ENCODE measurements around the gene CFAP92. TPM values are rescaled to one million over a fixed set of nuclear protein-coding genes. Genes with fewer than 3 reads are reported as not detected.

Gene CFAP92
- total RNA-seq, 1 experiment from 2014 or later, result 0.16 TPM

GRCh38 chr3:129022114-129023007 is 28.5 kb upstream of the CFAP92 start:
- CTCF ChIA-PET, result interaction anchor here (1.3 to 2.3 kb wide), 2 partner anchors 31 to 52 kb away, joined by 4 to 11 read pairs; no protein-coding TSS in a partner anchor
- intact Hi-C loops (cut with micrococcal nuclease), result loop anchor here (10.0 kb wide), 1 partner anchor 222 kb away; the partner anchor contains the start of gene COPG1

DNA sequence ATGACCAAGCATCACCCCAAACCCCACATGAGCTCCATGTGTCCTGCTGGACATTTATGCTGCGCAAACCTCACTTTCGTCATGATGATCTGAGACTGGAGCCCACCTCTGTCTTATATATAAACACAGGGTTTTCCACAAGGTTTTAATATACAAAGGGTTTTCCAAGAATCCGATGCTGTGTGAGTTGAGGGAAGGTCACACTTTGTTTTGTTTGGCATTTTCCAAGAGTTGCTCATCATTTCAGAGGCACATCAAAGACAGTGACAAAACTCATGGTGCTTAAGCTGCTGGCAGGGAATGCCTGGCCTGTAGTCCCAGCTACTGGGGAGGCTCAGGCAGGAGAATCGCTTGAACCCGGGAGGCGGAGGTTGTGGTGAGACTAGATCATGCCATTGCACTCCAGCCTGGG is 27.3 kb upstream of the CFAP92 start:
- BruUV-seq (replicated peaks), result no TSS peak
- DNase-seq (ENCODE audit: unreplicated experiment), result no peak
- CTCF ChIA-PET, result interaction anchor here (1.9 to 2.3 kb wide), 2 partner anchors 32 to 51 kb away, joined by 11 to 13 read pairs; no protein-coding TSS in a partner anchor
- Mint-ChIP-seq H3K9me3 (ENCODE audit: unreplicated experiment) (no peaks in the 10 kb centered on the region), H3K27me3 (ENCODE audit: insufficient read depth, unreplicated experiment) (peaks cover 16% of the 10 kb centered on the region), H3K27ac (ENCODE audit: low read depth, unreplicated experiment) (no peak overlapping the region), H3K36me3 (ENCODE audit: insufficient read depth, unreplicated experiment) (no peaks in the 10 kb centered on the region), H3K4me3 (ENCODE audit: unreplicated experiment) (no peak overlapping the region), H3K4me1 (ENCODE audit: insufficient read depth, unreplicated experiment) (no peaks in the 10 kb centered on the region)
- POLR2A ChIA-PET, result no interaction called here
- TF ChIP-seq CTCF (IDR thresholded peaks at IDR 0.05; ENCODE audit: unreplicated experiment), result no peak
- intact Hi-C loops (cut with micrococcal nuclease), result loop anchor here (10.0 kb wide), 1 partner anchor 224 kb away; the partner anchor contains the start of gene COPG1

More at GRCh38 chr3:129022114-129023007, 28.5 kb upstream of the CFAP92 start:
- DNase-seq (ENCODE audit: unreplicated experiment), result no peak
- BruUV-seq (replicated peaks), result no TSS peak
- POLR2A ChIA-PET, result interaction anchor here (0.7 to 0.9 kb wide), 2 partner anchors 8 to 277 kb away, joined by 3 read pairs; no protein-coding TSS in a partner anchor
- H3K4me3 Mint-ChIP-seq (ENCODE audit: unreplicated experiment), result no peak overlapping the region
- H3K27ac Mint-ChIP-seq (ENCODE audit: low read depth, unreplicated experiment), result no peak overlapping the region
- H3K9me3 Mint-ChIP-seq (ENCODE audit: unreplicated experiment), result no peaks in the 10 kb centered on the region
- peaks cover 16% of the 10 kb centered on the region for H3K27me3 Mint-ChIP-seq (ENCODE audit: insufficient read depth, unreplicated experiment)
- no peaks in the 10 kb centered on the region for H3K36me3 Mint-ChIP-seq (ENCODE audit: insufficient read depth, unreplicated experiment)
- no peaks in the 10 kb centered on the region for H3K4me1 Mint-ChIP-seq (ENCODE audit: insufficient read depth, unreplicated experiment)
- no peak for TF ChIP-seq CTCF (IDR thresholded peaks at IDR 0.05; ENCODE audit: unreplicated experiment)

GRCh38 chr3:129020691-129021090 is 26.8 kb upstream of the CFAP92 start:
- Mint-ChIP-seq H3K9me3 (ENCODE audit: unreplicated experiment) (no peaks in the 10 kb centered on the region), H3K4me3 (ENCODE audit: unreplicated experiment) (no peak overlapping the region), H3K27ac (ENCODE audit: low read depth, unreplicated experiment) (no peak overlapping the region), H3K4me1 (ENCODE audit: insufficient read depth, unreplicated experiment) (no peaks in the 10 kb centered on the region), H3K27me3 (ENCODE audit: insufficient read depth, unreplicated experiment) (peaks cover 16% of the 10 kb centered on the region), H3K36me3 (ENCODE audit: insufficient read depth, unreplicated experiment) (no peaks in the 10 kb centered on the region)
- CTCF ChIA-PET, result interaction anchor here (0.7 to 2.3 kb wide), 3 partner anchors 33 to 218 kb away, joined by 3 to 13 read pairs (median 11); no protein-coding TSS in a partner anchor
- no peak for DNase-seq (ENCODE audit: unreplicated experiment)
- TF ChIP-seq CTCF (IDR thresholded peaks at IDR 0.05; ENCODE audit: unreplicated experiment), result no peak
- intact Hi-C loops (cut with micrococcal nuclease), result loop anchor here (10.0 kb wide), 1 partner anchor 224 kb away; the partner anchor contains the start of gene COPG1
- POLR2A ChIA-PET, result no interaction called here
- no TSS peak for BruUV-seq (replicated peaks)

DNA sequence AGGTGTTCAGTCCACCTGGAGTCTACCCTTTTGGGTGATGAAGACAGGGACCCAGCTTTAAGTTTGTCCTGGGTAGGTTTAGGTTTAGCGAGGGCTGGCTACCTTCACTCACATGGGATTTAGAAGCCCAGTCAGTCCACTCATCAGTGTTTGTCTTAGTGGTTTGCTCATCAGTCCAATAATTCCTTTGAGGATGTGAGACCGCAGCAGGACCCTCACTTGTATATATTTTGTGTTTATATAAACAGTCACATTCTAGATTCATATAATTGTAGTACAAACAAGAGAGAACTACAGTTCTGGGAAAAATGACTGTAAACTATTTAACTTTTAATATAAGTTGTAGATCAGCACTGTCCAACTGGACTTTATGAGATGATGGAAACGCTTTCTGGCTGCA is 25.4 kb upstream of the CFAP92 start:
- DNase-seq (ENCODE audit: unreplicated experiment), result no peak
- ChIA-PET POLR2A (no interaction called here), CTCF (interaction anchor here (0.6 to 1.9 kb wide), 5 partner anchors 24 to 114 kb away, joined by 3 to 13 read pairs (median 3); no protein-coding TSS in a partner anchor)
- Mint-ChIP-seq H3K27ac (ENCODE audit: low read depth, unreplicated experiment) (no peak overlapping the region), H3K9me3 (ENCODE audit: unreplicated experiment) (no peaks in the 10 kb centered on the region), H3K27me3 (ENCODE audit: insufficient read depth, unreplicated experiment) (peaks cover 4% of the 10 kb centered on the region), H3K4me3 (ENCODE audit: unreplicated experiment) (no peak overlapping the region), H3K36me3 (ENCODE audit: insufficient read depth, unreplicated experiment) (no peaks in the 10 kb centered on the region), H3K4me1 (ENCODE audit: insufficient read depth, unreplicated experiment) (no peaks in the 10 kb centered on the region)
- BruUV-seq (replicated peaks), result no TSS peak
- intact Hi-C loops (cut with micrococcal nuclease), result no loop called here
- no peak for TF ChIP-seq CTCF (IDR thresholded peaks at IDR 0.05; ENCODE audit: unreplicated experiment)
